Myometrial cell (primary cell): ENCODE data around the gene DZIP3. TPM values are rescaled to one million over a fixed set of nuclear protein-coding genes. Genes with fewer than 3 reads are reported as not detected.

ENCODE experiments used
- total RNA-seq: library from RNA; depleted of rRNA; stranded (reverse); fragments of >200 nt; gene quantifications from 2 replicates; pipeline ENCODE4 v1.2.3, GENCODE V29; 2015

DZIP3 gene, protein sequence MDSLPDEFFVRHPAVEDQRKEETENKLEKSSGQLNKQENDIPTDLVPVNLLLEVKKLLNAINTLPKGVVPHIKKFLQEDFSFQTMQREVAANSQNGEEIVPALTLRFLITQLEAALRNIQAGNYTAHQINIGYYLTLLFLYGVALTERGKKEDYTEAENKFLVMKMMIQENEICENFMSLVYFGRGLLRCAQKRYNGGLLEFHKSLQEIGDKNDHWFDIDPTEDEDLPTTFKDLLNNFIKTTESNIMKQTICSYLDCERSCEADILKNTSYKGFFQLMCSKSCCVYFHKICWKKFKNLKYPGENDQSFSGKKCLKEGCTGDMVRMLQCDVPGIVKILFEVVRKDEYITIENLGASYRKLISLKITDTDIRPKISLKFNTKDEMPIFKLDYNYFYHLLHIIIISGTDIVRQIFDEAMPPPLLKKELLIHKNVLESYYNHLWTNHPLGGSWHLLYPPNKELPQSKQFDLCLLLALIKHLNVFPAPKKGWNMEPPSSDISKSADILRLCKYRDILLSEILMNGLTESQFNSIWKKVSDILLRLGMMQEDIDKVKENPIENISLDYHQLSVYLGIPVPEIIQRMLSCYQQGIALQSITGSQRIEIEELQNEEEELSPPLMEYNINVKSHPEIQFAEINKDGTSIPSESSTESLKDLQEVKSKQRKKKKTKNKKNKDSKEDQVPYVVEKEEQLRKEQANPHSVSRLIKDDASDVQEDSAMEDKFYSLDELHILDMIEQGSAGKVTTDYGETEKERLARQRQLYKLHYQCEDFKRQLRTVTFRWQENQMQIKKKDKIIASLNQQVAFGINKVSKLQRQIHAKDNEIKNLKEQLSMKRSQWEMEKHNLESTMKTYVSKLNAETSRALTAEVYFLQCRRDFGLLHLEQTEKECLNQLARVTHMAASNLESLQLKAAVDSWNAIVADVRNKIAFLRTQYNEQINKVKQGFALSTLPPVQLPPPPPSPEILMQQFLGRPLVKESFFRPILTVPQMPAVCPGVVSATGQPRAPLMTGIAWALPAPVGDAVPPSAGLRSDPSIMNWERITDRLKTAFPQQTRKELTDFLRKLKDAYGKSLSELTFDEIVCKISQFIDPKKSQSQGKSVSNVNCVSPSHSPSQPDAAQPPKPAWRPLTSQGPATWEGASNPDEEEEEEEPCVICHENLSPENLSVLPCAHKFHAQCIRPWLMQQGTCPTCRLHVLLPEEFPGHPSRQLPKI
- 9.8 and 12.8 TPM in 2 replicates for total RNA-seq

DNA sequence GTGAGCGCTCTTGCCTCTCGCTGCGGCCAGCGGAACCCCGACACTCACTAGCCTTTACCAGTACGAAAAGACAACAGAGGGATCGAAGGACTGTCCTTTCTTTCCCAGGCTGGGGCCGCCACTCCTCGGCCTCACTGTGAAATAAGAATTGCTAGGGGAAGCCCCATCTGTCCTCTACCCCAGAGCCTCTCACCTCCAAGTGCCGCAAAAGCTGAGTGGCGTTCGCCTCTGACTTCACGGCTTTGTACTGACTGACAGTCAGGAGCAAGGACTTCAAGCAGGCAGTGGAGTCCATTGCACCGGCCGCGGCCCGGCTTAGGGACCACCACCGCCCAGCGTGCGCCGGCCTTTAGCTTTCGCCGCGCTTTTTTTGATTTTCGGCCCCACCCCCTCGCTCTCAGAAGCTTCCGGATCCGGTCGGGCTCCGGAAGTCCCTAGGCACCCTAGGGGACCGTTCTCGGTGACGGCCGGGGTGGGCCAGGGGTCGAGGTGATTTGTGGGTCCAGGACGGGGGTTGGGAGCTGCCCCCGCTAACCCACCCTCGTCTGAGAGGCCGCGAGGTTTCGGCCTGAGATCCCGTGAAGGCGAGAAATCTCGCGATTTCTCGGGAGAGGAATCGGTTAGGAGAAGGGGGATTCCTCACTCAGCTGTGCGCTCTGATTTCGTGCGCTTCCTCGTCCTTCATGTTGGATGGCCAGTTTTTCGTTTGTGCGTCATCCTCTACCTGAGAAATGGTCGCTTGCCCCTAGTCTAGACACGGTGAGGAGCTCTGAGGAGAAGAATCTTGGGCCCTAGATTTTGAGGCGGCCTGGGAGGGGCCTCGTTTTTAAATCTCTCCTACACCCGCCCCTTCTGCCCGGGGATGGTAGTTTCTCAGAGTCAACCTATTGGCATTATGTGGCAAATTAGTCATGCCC, at the start of gene DZIP3, which contains the start of gene CIP2A:
TSS of gene DZIP3 (plus strand) at position 642 of the 917 bp plus-strand sequence. CDS start 15,685 bp downstream, outside the sequence.
TSS of gene CIP2A (minus strand) at position 358 of the 917 bp plus-strand sequence. CDS start at position 295, 63 bp downstream.

Other genes with a start within 250 kb of the DZIP3 start
- not detected in 2 replicates for gene MYH15, start 79.1 kb upstream of the DZIP3 start, total RNA-seq
- 21.8 and 22.2 TPM in 2 replicates for gene CIP2A, start 284 bp upstream of the DZIP3 start, total RNA-seq
- not detected in 2 replicates for gene RETNLB, start 167.7 kb downstream of the DZIP3 start, total RNA-seq
- gene TRAT1, start 233.1 kb downstream of the DZIP3 start, total RNA-seq: not detected in 2 replicates